Left ventricle myocardium inferior (tissue), 1 donor: ENCODE results near the gene BBC3. TPM values are rescaled to one million over a fixed set of nuclear protein-coding genes. Genes with fewer than 3 reads are reported as not detected.
"Not testable (repeated sequence)": the region's sequence is repeated elsewhere in the genome, so short reads cannot be mapped to it uniquely, and the experiment has no call there.

ENCODE experiments used
- DNase-seq: peaks from one replicate; pipeline ENCODE4 v3.0.0-alpha.2; 2020
- H3K27ac ChIP-seq: fragments of 200-600 bp; replicated peaks from 2 replicates; pipeline ENCODE4 v1.8.0; 2021
- H3K27me3 ChIP-seq: fragments of 200-600 bp; 2 replicates; pipeline ENCODE4 v1.8.0; 2021; ENCODE audit warnings: low read depth
- H3K36me3 ChIP-seq: fragments of 200-600 bp; 2 replicates; pipeline ENCODE4 v1.8.0; 2021
- H3K4me1 ChIP-seq: fragments of 200-600 bp; 2 replicates; pipeline ENCODE4 v1.8.0; 2021
- H3K4me3 ChIP-seq: fragments of 200-600 bp; 2 replicates; pipeline ENCODE4 v1.8.0; 2021; ENCODE audit warnings: mild to moderate bottlenecking, moderate library complexity
- H3K9me3 ChIP-seq: fragments of 200-600 bp; replicated peaks from 2 replicates; pipeline ENCODE4 v1.8.0; 2021
- CTCF ChIP-seq: fragments of 200-600 bp; IDR thresholded peaks from 2 replicates; pipeline ENCODE4 v1.8.0; 2021; ENCODE audit warnings: antibody characterized with exemption, mild to moderate bottlenecking, borderline replicate concordance
- intact Hi-C: fragments of 100-400 bp; cut with micrococcal nuclease; formaldehyde crosslinking; loops from one replicate; pipeline ENCODE4 v1.11.0; 2022
- total RNA-seq: library from RNA; stranded (reverse); fragmentation: NEBNext Ultra II Directional; extraction: Animal tissue kit (Norgen Biotek cat#: 25700); gene quantifications from one replicate; pipeline ENCODE4 v1.2.1, GENCODE V29; 2021
- donor health status: DM: no; HTN: yes; CAD: no; lungs with severe emphysema.

BBC3 gene
- total RNA-seq, 1 donor from 2014 or later = 3.9 TPM

GRCh38 chr19:47255879-47256692, 25.1 kb upstream of the BBC3 start, which contains the start of gene CCDC9:
TSS of gene CCDC9 (plus strand) at chr19:47256525. CDS start at chr19:47258401, 1,876 bp downstream.
- no peaks in the 10 kb centered on the region for H3K27me3 ChIP-seq
- DNase-seq = peak; percentile 95
- peak within 1 kb of the TSS; percentile 96 for H3K27ac ChIP-seq
- H3K4me1 ChIP-seq = peaks cover 35% of the 10 kb centered on the region
- H3K36me3 ChIP-seq = peaks cover 28% of the 10 kb centered on the region
- intact Hi-C loops = no loop called here
- peak within 1 kb of the TSS; percentile 75 for H3K4me3 ChIP-seq
- H3K9me3 ChIP-seq = no peaks in the 10 kb centered on the region
- TF ChIP-seq CTCF = no peak

DNA sequence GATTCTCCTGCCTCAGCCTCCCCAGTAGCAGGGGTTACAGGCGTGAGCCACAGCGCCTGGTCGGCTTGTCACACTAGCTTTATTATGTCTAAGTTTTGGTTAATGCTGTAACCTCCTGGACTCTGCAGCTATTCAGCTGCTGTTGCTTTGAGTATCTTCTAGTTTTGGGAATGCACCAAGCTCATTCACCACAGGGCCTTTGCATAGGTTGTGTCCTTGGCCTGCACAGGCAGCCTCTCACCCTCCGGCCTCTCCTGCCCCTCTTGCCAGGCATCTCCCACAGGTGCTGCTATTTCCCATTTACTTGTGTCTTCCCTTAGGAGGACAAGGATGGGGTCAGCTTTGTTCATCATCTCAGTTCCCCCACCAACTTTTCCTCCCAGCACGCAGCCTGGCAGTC, 23.0 kb upstream of the BBC3 start:
- TF ChIP-seq CTCF = no peak
- DNase-seq = no peak
- peaks cover 7% of the 10 kb centered on the region for H3K36me3 ChIP-seq
- no peak overlapping the region for H3K27ac ChIP-seq
- intact Hi-C loops = no loop called here
- no peaks in the 10 kb centered on the region for H3K27me3 ChIP-seq
- peaks cover 24% of the 10 kb centered on the region for H3K4me1 ChIP-seq
- no peak overlapping the region for H3K4me3 ChIP-seq
- H3K9me3 ChIP-seq = no peaks in the 10 kb centered on the region

DNA sequence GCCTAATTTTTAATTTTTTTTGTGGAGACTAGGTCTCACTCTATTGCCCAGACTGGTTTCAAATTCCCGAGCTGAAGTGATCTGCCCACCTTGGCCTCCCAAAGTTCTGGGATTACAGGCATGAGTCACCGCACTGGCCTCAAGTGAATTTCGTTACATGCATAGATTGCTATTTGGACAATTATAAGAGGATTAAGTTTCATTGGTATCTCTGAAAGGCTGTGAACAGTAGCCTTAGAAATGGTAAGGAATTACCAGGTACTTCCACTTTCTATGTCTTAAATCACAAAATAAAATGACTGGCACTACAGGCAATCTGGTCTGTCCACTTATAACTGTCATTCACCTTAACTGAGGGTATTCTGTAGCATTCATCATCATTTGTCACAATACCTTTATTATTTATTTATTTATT, 22.5 kb upstream of the BBC3 start:
- intact Hi-C loops = no loop called here
- no peak for TF ChIP-seq CTCF
- H3K27me3 ChIP-seq = no peaks in the 10 kb centered on the region
- H3K27ac ChIP-seq = no peak overlapping the region
- no peaks in the 10 kb centered on the region for H3K9me3 ChIP-seq
- peaks cover 19% of the 10 kb centered on the region for H3K4me1 ChIP-seq
- H3K4me3 ChIP-seq = no peak overlapping the region
- H3K36me3 ChIP-seq = peaks cover 2% of the 10 kb centered on the region
- no peak for DNase-seq

DNA sequence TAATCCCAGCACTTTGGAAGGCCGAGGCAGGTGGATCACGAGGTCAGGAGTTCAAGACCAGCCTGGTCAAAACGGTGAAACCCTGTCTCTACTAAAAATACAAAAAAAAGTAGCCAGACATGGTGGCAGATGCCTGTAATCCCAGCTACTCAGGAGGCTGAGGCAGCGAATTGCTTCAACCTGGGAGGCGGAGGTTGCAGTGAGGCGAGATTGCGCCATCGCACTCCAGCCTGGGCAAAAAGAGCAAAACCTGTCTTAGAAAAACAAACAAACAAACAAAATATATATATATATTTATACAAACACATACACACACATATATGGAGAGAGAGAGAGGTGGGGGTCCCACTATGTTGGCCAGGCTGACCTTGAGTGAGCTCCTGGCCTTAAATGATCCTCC, 22.0 kb upstream of the BBC3 start:
- H3K27ac ChIP-seq, intact Hi-C loops, H3K9me3 ChIP-seq, H3K27me3 ChIP-seq, H3K36me3 ChIP-seq, DNase-seq, H3K4me3 ChIP-seq: not testable (repeated sequence)
- peaks cover 14% of the 10 kb centered on the region for H3K4me1 ChIP-seq

GRCh38 chr19:47247308-47247990, 16.4 kb upstream of the BBC3 start:
- DNase-seq = peak; percentile 84
- Histone ChIP-seq H3K36me3 (no peaks in the 10 kb centered on the region), H3K4me1 (peaks cover 30% of the 10 kb centered on the region), H3K4me3 (no peak overlapping the region), H3K27ac (no peak overlapping the region), H3K27me3 (no peaks in the 10 kb centered on the region), H3K9me3 (no peaks in the 10 kb centered on the region)
- TF ChIP-seq CTCF = peak; percentile 96
- intact Hi-C loops = loop anchor here (5.0 kb wide), 2 partner anchors 35 to 95 kb away; no protein-coding TSS in a partner anchor
